Activated CD4-positive, CD25-positive, alpha-beta regulatory T cell (primary cell): ENCODE results near the gene STK32C.
"Not testable (repeated sequence)": the region's sequence is repeated elsewhere in the genome, so short reads cannot be mapped to it uniquely, and the experiment has no call there.

Experiments used
- DNase-seq, 4 experiments: peaks; one replicate each; lab custom pipeline; 2025; lab: John Stamatoyannopoulos, UW

STK32C gene

DNA sequence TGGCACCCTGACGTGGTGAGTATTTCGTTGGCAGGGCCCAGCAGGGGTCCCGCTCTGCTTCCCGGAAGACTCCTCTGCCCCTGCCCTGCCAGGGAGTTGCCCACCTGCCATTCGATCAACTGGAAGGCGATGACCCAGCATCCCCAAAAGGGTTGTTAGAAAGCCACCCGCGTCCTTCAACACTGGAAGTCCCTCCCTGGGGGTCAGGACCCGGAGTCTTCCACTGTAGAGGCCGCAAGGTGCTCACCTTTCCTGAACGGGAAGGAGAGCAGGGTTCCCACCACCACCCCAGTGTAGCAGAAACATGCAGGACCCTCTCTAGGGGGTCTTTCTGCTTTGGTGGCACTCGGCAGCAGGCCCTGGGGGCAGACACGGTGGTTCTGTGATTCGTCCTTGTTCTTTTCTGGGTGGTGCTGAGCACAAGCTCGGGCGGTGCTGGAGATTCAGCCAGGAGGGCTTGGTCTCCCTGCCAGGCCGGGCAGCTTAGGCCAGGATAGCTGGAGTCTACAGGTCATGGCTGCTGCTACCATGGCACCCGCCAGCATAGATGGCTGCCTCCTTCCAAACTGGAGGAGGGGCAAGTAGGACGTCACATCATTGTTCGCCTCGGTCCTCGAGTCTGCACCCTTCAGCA is 140.6 kb downstream of the STK32C start:
- DNase-seq, result no peak

DNA sequence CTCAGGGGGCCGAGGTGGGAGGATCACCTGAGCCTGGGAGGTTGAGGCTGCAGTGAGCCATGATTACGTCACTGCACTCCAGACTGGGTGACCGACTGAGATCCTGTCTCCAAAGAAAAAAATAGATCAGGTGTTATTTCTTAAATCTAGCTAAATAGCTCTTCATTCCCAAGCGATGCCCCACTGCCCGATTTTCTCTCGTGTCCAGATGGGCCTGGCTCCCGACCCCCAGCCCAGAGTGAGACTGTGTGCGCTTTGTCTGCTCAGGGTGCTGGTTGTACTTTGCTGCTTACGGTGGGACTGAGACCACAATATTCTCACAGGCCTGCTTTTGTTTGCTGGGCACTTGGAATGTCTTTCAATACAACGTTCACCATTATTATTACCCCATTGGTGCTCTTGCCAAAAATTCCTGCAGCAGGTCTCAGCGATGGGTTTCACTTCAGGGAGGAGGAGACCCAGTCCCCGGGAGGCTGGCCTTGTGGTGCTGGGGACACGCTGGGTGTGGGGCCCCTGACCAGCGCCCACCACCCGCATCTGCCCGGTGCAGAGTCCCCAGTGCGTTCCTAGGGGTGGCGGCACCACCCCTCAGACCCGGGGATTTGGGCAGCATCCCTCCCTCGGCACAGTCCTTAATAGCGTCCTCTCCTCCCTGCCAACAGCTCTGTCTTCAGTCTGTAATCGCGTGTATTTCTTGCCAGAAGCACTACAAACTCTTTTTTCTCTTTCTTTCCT is 141.4 kb downstream of the STK32C start:
- DNase-seq, result no peak

DNA sequence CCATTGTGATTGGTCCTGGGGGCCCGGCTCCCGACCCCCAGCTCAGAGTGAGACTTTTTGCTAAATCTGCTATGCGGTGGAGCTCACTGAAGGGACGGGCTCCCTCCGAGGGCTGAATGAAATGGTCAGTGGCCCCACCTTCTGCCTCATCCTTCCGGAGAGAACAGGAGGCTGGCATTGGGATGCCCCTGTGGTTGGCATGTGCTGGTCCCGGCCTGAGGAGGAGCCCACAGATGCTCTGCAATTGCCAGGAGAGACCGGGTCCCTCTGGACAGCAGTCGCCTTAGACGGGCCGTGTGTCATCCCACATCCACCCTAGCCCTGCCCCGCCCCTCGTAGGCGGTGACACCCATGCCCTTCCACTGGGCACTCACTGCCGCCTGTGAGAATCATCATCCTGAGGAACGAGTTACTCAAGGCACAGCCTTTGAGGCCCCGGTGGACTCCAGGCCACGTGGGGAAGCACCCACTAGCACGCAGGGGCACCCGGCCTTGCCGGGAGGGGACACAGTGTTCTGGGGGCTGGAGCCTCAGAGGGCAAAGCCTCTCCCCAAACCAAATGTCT is 142.3 kb downstream of the STK32C start:
- no peak for DNase-seq

DNA sequence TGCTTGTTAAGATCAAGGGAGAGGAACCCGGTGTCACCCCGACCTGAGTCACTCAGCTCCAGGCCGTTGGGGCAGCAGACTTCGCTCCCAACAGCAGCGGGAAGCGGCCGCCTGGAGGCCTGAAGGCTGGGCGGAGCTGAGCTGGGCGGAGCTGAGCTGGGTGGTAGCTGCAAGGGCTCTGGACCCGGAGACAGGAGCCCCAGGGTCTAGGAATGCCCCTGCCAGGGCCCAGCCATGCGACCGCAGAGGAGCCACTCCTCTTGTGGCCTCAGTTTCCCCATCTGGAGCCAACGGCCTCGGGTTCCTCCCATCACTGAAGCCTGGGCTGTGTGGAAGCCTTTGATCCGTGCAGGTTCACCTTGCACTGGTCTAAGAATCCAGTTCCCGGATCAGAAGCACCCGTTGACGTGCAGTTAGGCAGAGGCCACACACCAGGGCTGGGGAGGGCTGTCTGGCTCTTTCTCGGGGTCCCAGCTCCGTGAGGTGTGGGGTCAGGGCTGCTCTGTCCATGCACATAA is 142.9 kb downstream of the STK32C start:
- no peak for DNase-seq

DNA sequence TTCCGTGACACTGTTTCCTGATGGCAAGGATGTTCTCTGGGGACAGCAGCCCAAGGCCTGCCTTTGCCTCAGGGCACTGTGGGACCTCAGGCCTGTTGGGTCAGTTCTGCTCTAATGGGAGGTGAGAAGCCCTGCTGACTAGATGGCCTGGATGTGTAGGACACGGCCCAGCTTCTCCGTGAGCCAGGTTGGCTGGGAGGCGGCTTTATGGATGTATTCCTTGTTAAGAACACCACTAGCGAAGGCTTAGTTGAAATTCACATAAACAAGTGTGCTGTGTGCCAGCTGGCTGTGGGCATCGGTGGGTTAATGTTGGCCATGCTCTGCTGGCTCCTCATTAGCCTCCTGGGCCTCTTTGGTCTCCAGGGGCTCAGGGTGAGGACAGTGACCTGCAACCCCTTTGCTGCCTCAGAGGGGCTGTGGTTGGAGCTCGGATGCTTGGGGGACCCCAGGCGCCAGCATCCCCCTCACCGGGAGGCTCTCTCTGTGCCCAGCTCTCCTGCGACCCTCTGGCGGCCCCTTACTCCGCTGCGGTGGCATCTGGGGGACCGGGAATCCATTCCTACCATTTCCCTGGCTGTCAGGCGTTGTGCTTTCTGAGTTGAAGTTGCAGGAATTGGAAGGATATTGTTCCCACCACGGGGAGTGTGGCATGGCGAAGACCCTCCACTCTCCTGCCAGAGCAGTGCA is 143.8 kb downstream of the STK32C start:
- no peak for DNase-seq

DNA sequence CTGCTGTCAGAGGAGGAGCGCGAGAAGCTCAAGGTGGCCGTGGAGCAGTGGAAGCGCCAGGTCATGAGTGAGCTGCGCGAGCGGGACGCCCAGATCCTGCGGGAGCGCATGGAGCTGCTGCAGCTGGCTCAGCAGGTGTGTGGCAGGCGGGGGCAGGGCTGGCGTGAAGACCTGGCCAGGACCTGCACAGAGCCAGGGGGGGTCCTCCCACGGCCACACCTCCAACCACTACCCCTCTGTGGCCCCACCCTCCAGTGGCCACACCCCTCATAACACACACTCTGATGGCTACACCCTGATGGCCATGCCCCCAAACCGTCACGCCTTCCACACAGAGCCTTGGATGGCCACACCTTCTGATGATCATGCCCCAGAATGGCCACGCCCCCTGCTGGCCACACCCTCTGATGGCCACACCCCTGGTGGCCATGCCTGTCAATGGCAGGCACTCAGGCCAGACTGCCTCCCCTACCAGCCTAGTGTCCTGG is 144.4 kb downstream of the STK32C start:
- DNase-seq, result peak in 1 of 4 experiments; percentile 18

DNA sequence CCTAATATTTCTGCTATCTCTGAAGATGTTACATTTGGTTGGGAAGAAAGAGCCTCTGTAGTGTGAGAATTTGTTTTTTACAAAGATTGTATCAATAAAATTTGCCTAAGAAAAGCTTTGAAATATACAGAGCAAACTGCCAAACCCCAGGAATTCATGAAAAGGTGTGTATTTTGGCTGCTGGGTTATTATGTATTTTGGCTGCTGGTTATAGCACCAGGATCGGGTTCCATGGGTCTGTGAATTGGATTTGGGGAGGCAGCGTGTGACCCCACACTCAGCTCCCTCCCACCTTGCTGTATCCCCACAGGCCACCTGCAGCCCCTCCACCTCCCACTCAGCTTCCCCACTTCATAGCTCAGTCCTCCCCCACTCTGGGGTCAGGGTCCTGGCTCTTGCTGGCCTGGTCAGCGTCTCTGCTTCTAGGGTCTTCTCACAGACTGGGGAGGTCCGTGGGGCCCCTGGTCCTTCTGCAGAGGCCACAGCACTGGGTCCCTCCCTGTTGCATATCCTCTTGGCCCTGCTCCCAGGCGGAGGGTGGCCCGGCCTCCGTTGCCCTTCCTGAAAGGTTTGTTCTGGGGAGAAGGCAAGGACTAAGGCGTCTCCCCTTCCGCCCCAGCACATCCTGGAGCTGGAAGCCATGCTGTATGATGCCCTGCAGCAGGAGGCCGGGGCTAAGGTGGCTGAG is 145.0 kb downstream of the STK32C start:
- DNase-seq, result no peak

DNA sequence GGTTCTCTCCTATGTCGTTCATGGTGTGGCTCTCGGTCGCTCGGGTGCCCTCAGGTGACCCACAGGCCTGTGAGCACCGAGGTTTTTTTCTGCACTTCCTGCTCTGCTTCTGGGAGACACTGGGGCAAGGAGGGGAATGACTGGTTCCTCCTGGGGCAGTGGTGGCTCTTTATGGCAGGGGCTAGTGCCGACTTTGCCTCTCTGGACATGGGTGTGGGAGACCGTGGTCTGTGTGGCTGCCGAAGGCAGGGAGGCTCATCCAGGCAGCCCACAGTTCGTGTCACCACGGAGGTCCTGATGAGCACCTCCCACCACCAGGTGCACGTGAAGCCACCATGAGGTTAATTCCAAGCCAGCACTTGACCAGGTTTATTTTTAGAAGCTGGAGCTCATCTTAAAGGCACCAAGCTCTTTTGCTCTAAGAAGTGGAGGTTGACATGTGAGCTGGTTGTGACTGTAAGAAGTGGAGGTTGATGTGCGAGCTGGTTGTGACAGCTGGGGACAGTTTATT is 145.7 kb downstream of the STK32C start:
- DNase-seq, result no peak

DNA sequence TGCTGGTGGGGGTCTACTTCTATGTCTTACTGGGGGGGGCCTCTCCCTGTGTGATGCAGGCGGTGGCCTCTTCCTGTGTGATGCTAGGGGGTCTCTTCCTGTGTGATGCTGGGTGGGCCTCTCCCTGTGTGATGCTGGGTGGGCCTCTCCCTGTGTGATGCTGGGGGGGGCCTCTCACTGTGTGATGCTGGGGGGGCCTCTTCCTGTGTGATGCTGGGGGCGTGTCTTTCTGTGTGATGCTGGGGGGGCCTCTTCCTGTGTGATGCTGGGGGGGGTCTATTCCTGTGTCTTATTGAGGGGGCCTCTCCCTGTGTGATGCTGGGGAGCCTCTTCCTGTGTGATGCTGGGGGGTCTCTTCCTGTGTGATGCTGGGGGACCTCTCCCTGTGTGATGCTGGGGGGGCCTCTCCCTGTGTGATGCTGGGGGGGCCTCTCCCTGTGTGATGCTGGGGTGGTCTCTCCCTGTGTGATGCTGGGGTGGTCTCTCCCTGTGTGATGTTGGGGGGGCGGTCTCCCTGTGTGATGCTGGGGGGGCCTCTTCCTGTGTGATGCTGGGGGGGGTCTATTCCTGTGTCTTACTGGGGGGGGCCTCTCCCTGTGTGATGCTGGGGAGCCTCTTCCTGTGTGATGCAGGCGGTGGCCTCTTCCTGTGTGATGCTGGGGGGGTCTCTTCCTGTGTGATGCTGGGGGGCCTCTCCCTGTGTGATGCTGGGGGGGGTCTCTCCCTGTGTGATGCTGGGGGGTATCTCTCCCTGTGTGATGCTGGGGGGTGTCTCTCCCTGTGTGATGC is 146.7 kb downstream of the STK32C start:
- DNase-seq, result not testable (repeated sequence)

DNA sequence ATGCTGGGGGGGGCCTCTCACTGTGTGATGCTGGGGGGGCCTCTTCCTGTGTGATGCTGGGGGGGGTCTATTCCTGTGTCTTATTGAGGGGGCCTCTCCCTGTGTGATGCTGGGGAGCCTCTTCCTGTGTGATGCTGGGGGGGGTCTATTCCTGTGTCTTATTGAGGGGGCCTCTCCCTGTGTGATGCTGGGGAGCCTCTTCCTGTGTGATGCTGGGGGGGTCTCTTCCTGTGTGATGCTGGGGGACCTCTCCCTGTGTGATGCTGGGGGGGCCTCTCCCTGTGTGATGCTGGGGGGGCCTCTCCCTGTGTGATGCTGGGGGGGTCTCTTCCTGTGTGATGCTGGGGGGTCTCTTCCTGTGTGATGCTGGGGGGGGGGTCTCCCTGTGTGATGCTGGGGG is 147.5 kb downstream of the STK32C start:
- DNase-seq, result not testable (repeated sequence)

DNA sequence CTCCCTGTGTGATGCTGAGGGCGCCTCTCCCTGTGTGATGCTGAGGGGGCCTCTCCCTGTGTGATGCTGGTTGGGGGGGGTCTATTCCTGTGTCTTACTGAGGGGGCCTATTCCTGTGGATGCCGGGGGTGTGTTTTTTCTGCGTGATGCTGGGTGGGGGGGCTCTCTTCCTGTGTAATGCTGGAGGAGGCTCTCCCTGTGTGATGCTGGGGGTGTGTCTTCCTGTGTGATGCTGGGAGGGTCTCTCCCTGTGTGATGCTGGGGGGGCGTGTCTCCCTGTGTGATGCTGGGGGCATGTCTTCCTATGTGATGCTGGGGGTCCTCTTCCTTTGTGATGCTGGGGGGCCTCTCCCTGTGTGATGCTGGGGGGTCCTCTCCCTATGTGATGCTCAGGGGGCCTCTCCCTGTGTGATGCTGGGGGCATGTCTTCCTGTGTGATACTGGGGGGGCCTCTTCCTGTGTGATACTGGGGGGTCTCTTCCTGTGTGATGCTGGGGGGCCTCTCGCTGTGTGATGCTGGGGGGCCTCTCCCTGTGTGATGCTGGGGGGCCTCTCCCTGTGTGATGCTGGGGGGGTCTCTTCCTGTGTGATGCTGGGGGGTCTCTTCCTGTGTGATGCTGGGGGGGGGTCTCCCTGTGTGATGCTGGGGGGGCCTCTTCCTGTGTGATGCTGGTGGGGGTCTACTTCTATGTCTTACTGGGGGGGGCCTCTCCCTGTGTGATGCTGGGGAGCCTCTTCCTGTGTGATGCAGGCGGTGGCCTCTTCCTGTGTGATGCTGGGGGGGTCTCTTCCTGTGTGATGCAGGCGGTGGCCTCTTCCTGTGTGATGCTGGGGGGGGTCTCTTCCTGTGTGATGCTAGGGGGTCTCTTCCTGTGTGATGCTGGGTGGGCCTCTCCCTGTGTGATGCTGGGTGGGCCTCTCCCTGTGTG is 148.2 kb downstream of the STK32C start:
- not testable (repeated sequence) for DNase-seq

DNA sequence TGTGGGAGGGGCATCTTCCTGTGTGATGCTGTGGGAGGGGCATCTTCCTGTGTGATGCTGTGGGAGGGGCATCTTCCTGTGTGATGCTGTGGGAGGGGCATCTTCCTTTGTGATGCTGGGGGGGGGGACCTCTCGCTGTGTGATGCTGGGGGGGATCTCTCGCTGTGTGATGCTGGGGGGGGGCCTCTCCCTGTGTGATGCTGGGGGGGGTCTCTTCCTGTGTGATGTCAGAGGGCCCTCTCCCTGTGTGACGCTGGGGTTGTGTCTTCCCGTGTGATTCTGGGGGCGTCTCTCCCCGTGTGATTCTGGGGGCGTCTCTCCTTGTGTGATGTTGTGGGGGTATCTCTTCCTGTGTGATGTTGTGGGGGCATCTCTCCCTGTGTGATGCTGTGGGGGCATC is 148.9 kb downstream of the STK32C start:
- DNase-seq, result no peak

DNA sequence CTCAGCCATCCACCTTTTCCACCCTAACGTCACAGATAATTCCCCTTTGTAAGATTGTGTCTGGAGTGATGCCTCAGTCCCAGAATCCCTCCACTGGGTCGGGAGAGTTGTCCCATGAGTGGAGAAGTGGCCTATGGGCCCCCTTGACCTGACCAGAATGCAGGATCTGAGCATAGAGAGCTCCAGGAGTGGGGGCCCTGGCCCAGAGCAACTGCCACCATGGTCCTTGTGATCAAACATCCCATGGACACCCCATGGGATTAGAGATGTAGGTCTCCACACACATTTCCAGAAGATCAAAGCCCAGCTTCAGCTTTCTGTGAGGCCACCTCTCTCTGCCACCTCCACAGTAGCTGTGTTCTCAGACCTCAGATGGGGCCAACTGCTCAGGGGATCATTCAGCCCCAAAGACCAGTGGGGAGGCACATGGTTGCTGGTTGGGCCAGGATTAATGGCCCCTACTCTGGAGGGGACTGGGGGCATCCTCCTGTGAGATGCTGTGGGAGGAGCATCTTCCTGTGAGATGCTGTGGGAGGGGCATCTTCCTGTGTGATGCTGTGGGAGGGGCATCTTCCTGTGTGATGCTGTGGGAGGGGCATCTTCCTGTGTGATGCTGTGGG is 149.5 kb downstream of the STK32C start:
- DNase-seq, result no peak
